ENCODE measurements around the gene SLC7A11. TPM values are rescaled to one million over a fixed set of nuclear protein-coding genes. Genes with fewer than 3 reads are reported as not detected.

SLC7A11 gene
- total RNA-seq, 6 donors from 2014 or later = 0.77 to 9.6 (median 2.1) TPM

DNA sequence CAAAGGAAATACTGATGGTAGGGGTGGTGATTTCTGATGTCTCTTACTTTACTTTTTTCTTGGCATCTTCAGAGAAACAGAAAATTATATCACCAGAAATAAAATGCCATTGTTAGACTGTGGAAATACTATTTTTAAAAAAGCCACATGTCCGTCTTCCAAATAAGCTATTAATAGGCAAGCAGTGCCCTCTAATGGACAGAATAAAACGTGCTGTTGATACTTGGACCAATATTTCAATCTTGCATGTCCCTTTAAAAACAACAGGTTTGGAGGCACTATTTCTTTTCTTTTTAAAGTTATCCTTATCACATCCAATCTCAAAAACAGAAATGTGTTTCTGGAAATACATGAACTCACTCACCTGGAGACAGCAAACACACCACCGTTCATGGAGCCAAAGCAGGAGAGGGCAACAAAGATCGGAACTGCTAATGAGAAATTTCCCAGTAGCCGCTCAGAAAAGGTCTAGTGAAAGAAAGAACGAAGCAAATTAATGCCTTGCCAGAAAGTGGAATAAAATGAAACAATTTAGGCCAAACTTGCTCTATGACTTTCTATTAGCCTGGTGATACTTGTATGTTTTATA is 59.2 kb downstream of the SLC7A11 start:
- 45 to 49% methylated on average over 6 of the region's 6 CpGs for WGBS, 2 donors

DNA sequence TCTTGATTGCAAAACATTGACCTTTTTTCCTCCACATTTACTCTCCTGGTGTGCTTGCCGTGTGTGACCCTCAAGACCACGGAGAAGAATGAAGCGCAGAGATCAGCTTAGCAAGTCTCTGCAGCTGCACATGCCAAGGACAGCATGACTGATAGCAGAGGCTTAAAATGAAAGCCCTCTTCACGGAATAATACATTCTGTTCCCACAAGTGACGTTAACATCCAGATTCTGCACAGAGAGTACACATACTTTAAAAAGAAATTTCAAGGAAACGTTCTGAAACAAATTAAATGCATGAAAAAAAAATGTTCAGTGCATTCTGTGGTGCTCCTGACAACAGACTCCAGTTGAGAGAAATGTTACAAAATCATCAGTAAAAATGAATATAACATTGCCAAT is 60.9 kb downstream of the SLC7A11 start:
- Histone ChIP-seq H3K4me3 (no peak overlapping the region), H3K27me3 (no peaks in the 10 kb centered on the region), H3K9me3 (no peaks in the 10 kb centered on the region), H3K4me1 (peaks cover 4 to 15% (median 13%) of the 10 kb centered on the region in 4 donors), H3K36me3 (no peaks in the 10 kb centered on the region), H3K27ac (no peak overlapping the region)
- ATAC-seq (ENCODE audit: low FRiP score in 2 of 2) (peak; percentile 19 to 34), DNase-seq (no peak)
- WGBS, 2 donors = 32 to 39% methylated on average over 6 of the region's 6 CpGs
- TF ChIP-seq EP300 (IDR thresholded peaks at IDR 0.05) (peak in 3 of 4 donors; percentile 28 to 84 (median 84)), POLR2A (IDR thresholded peaks at IDR 0.05) (no peak)

More for the DNA sequence above, 59.2 kb downstream of the SLC7A11 start:
- no peak overlapping the region for H3K4me3 ChIP-seq
- TF ChIP-seq, protein P1, sequence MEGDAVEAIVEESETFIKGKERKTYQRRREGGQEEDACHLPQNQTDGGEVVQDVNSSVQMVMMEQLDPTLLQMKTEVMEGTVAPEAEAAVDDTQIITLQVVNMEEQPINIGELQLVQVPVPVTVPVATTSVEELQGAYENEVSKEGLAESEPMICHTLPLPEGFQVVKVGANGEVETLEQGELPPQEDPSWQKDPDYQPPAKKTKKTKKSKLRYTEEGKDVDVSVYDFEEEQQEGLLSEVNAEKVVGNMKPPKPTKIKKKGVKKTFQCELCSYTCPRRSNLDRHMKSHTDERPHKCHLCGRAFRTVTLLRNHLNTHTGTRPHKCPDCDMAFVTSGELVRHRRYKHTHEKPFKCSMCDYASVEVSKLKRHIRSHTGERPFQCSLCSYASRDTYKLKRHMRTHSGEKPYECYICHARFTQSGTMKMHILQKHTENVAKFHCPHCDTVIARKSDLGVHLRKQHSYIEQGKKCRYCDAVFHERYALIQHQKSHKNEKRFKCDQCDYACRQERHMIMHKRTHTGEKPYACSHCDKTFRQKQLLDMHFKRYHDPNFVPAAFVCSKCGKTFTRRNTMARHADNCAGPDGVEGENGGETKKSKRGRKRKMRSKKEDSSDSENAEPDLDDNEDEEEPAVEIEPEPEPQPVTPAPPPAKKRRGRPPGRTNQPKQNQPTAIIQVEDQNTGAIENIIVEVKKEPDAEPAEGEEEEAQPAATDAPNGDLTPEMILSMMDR (IDR thresholded peaks at IDR 0.05) = peak; percentile 35 to 69 (median 54)
- TF ChIP-seq POLR2A (IDR thresholded peaks at IDR 0.05) = no peak
- ATAC-seq (ENCODE audit: low FRiP score in 2 of 2) (peak in 1 of 2 donors; percentile 76), DNase-seq (no peak)
- no peak overlapping the region for H3K27ac ChIP-seq
- H3K36me3 ChIP-seq = no peaks in the 10 kb centered on the region
- H3K9me3 ChIP-seq = no peaks in the 10 kb centered on the region
- no peaks in the 10 kb centered on the region for H3K27me3 ChIP-seq
- H3K4me1 ChIP-seq = peaks cover 4 to 15% (median 13%) of the 10 kb centered on the region in 4 donors

DNA sequence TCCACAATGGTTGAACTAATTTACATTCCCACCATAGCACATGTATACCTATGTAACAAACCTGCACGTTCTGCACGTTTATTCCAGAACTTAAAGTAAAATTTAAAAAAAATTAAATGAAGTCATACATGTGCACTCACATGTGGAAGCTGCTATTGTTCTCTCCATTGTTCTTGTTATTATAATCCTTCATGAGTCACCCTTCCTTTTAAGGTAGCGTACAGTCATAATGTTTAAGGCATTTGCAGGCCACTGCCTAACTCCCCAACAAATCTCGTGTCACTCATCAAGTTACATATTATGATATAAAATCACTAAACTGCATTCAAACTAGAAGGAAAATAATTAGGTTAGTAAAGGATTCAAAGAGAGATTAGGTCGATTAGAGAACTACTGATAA is 63.6 kb downstream of the SLC7A11 start:
- H3K4me1 ChIP-seq = peaks cover 7 to 15% (median 13%) of the 10 kb centered on the region in 4 donors
- TF ChIP-seq EP300 (IDR thresholded peaks at IDR 0.05) = no peak
- TF ChIP-seq POLR2A (IDR thresholded peaks at IDR 0.05) = no peak
- no peak for TF ChIP-seq POLR2AphosphoS5 (IDR thresholded peaks at IDR 0.05)
- TF ChIP-seq, protein P1 (IDR thresholded peaks at IDR 0.05) = no peak
- no peaks in the 10 kb centered on the region for H3K9me3 ChIP-seq
- H3K36me3 ChIP-seq = no peaks in the 10 kb centered on the region
- H3K27me3 ChIP-seq = no peaks in the 10 kb centered on the region
- 87 to 90% methylated on average over 5 of the region's 5 CpGs for WGBS, 2 donors
- H3K27ac ChIP-seq = no peak overlapping the region
- DNase-seq = no peak
- no peak overlapping the region for H3K4me3 ChIP-seq
- ATAC-seq (ENCODE audit: low FRiP score in 2 of 2) = no peak

DNA sequence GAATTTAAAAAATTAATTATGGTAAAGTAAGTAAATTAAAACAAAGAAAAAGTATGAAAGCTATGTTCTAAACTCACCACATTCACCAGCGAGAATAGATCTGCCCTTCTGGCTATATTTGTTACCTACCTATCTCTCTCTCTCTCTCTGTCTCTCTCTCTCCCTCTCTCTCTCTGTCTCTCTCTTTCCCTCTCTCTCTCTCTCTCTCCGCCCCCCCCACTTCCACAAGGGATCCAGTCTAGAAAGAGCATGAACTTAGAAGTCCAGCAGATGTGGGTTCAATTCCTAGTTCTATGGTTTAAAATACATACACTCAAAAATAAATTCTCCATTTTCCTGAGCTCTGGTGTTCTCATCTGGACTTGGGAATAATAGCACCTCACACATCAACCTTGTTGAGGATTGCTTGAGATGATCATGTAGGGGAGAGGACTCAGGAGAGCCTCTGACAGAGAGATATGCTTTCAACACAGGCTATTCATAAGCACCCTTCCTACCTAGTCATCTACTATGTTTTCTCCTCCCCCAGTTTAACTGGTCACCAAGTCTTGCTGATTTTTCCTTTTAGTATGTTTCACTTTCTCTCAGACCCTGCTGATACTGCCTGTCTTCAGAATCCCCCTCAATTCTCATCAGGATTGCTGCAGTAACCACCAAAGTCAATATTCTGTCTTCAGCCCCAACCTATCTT is 64.7 kb downstream of the SLC7A11 start:
- Histone ChIP-seq H3K4me1 (peaks cover 7 to 11% (median 8%) of the 10 kb centered on the region in 4 donors), H3K9me3 (no peaks in the 10 kb centered on the region), H3K27ac (no peak overlapping the region), H3K4me3 (no peak overlapping the region), H3K27me3 (no peaks in the 10 kb centered on the region), H3K36me3 (no peaks in the 10 kb centered on the region)
- ATAC-seq (ENCODE audit: low FRiP score in 2 of 2) (no peak), DNase-seq (no peak)
- TF ChIP-seq EP300 (IDR thresholded peaks at IDR 0.05) (no peak), POLR2A (IDR thresholded peaks at IDR 0.05) (no peak), POLR2AphosphoS5 (IDR thresholded peaks at IDR 0.05) (no peak)
- TF ChIP-seq, protein P1 (IDR thresholded peaks at IDR 0.05) = no peak
- 92 to 95% methylated on average over 2 of the region's 2 CpGs for WGBS, 2 donors

DNA sequence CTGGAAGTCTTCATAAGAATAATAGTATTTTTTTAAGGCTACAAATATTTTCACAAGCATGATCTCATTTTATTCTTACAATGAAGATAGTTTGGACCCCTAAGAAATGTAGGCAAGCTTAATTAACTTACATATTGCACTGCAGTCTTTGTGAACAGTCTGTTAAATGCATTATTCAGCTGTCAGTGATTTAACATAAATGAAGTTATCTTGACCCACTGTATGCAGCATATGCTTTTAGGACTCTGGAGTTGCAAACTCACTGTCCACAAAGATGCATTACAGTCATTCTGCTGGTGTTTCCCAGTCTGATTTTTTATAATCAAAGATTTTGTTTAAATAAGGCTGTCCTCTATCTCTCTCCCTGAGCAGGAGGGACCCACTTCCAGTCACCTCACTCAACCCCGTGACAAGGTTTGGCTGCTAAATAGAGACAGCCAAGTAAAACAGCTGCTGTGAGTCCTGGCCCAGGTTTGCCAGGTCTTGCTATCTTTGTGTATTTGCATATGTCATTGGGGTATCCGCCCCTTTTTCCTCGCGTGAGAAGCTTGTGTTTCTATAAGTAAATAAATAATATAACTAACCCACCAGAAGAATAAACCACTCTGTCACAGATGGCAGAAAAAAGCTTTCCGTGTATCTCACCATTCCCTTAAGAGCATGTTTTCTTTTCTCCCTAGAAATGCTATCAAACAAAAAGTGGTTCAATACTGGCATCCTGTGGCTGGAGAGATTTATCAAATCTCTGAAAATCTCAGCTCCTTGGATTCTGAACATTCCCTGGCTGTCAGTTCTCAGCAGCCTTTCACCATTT is 67.0 kb downstream of the SLC7A11 start:
- no peak for TF ChIP-seq EP300 (IDR thresholded peaks at IDR 0.05)
- no peak for DNase-seq
- no peaks in the 10 kb centered on the region for H3K27me3 ChIP-seq
- WGBS, 2 donors = 33 to 53% methylated on average over 5 of the region's 5 CpGs
- H3K36me3 ChIP-seq = no peaks in the 10 kb centered on the region
- ATAC-seq (ENCODE audit: low FRiP score in 2 of 2) = no peak
- no peak overlapping the region for H3K27ac ChIP-seq
- H3K4me1 ChIP-seq = peaks cover 0 to 4% (median 0%) of the 10 kb centered on the region in 4 donors
- no peaks in the 10 kb centered on the region for H3K9me3 ChIP-seq
- no peak overlapping the region for H3K4me3 ChIP-seq
